Activated T-cell treated with anti-CD3 and anti-CD28 coated beads for 1 hour (primary cell): ENCODE measurements around the gene HTR4.
"Not testable (repeated sequence)": the region's sequence is repeated elsewhere in the genome, so short reads cannot be mapped to it uniquely, and the experiment has no call there.

Experiments
- DNase-seq: peaks from one replicate; pipeline ENCODE4 v3.0.0-alpha.2; 2020; ENCODE audit warnings: low read depth

The HTR4 gene

DNA sequence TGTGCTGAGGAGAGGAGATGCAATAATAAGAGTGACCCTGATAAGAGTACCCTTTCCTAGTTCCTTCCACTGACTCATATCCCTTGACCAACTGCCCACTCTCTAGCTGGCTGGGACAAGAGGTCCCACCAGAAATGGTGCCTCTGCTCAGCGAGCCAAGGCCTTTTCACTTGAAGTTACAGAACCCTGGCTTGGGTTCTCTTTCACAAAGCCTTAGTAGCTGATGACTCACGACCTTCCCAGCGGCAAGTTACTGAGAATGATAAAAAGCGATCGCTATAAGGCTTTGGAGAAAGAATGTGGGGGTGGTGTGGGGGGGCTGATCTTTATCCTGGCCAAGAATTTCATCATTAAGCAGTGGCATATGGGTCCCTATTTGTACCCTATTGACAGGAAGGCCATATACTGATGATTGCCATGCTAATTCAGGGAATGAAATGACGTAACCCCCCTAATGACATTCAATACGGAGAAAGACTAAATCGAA lies 180.3 kb downstream of the HTR4 start:
- DNase-seq, result no peak

DNA sequence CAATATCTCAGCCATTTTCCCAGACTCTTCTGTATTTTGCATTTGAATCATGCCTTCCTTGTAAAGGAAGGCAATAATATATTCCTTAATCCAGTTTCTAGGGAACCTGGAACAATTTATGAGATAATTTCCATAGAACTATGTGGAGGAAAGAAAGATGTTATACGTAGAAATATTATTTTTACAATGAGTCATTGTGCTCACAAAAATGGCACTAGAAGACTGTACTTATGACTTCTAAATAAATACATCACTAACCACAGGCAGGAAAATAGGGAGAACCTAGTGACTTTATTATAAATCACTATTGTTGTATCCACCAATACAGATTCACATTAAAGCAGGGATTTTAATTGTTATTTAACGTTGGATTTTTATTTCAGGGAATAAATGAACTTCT lies 182.9 kb downstream of the HTR4 start:
- DNase-seq, result no peak

DNA sequence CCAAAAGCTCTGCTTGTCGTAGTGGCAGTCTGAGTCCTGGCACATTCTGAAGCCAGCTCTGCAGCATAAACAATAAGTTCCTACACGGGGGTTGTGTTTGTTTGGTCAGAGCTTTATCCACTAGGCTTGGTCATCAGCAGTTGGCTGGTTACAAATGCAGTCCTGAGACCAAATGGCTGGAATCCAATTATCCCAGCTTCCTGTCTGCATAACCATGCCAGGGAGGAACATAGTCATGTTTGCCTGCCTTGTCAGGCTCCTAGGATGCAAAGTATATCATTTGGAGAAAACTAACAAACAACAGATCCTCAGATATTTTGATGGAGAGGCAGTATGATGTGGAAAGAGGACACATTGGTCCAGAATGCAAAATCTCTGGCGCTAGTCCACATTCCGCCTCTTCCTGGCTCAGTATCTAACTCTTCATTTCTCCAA lies 184.8 kb downstream of the HTR4 start:
- no peak for DNase-seq

DNA sequence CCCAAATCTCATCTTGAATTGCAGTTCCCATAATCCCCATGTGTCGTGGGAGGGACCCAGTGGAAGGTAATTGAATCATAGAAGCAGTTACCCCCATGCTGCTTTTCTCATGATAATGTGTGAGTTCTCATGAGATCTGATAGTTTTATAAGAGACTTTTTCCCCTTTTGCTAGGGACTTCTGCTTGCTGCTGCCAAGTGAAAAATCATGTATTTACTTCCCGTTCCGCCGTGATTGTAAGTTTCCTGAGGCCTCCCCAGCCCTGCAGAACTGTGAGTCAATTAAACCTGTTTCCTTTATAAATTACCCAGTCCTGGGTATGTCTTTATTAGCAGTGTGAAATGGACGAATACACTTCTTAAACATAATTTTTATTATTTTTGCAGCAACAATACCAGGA lies 185.6 kb downstream of the HTR4 start:
- DNase-seq, result not testable (repeated sequence)

DNA sequence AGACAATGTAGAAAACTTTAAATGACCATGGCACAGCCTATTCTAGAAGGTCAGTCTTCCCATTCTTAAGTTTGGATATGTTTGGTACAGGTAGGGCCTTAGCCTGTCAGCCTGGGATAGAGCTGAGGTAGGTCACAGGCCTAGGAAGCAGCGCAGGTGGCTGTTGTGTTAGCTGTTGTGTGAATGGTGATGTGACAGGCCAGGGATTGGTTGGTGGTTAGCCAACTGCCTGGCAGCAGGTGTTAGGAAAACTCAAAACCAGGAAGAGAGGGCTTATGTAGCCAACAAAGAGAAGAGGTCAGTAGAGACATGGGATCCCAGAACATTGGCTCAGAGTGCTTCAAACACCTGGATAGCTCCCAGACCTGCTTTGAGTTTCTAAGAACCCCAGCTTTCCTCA lies 186.4 kb downstream of the HTR4 start:
- no peak for DNase-seq

DNA sequence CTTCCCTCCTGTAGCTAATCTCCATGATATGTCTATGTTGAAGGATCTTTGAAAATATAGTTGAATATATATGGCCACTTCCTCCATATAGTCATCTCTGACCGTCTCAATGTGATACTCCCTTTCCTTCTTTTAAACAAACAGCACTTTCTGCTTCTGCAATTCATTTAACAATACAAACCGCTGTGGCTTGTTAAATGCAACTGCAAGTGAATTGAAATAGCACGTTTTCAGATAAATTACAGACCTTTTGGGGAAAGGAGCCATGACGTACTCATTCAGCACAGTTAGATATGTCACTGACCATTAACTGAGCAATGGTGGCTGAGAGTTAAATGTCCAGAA lies 188.1 kb downstream of the HTR4 start:
- DNase-seq, result no peak

DNA sequence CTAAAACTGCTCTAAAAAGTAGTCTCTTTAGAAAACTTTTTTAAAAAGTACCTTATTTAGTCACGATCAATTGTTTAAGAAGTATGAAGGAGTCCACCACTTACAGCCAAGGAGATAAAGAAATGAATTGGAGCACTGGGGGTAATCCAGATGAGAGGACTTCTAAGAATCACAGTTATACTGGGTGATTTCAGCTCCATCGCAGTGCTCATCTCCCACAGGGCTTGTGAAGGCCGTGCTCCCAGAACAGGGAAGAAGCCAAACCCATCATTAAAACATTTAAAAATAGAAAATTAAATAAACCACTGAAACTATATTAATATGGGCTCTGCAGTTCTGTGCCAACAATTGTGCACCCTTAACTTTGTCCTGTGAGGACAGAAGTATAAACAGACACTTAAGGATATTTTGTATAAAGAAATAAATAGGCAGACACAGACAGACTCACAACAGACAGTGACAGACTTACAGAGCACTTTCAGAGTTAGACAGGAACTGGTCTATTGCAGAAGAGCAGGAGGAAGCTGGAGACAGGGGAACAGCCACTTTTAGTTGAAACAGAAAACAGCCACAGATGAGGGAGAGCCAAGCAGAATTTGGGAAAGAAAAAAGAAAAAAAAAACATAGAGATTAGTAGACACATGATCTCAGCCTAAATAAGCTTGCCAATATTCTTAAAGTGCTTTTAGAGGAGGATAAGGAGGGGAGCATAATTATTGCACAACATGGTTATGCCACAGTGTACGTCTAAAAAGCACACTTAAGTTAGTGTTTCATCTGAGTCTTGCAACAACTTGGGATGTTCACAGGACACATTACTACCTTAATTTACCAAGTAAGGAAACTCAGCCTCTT lies 188.7 kb downstream of the HTR4 start:
- no peak for DNase-seq

DNA sequence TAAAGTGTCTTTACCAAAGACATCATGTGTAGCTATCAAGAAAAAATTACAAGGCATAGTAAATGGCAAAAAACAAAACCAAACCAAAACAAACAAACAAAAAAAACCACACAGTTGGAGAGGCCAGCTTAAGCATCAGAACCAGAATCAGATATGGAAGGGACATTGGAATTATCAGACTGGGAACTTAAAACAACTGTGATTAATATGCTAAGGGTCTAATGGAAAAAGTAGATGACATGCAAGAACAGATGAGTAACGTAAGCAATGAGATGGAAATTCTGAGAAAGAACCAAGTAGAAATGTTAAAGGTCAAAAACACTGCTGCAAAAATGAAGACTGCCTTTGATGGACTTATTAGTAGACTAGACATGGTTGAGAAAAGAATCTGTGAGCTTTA lies 194.7 kb downstream of the HTR4 start:
- DNase-seq, result no peak

DNA sequence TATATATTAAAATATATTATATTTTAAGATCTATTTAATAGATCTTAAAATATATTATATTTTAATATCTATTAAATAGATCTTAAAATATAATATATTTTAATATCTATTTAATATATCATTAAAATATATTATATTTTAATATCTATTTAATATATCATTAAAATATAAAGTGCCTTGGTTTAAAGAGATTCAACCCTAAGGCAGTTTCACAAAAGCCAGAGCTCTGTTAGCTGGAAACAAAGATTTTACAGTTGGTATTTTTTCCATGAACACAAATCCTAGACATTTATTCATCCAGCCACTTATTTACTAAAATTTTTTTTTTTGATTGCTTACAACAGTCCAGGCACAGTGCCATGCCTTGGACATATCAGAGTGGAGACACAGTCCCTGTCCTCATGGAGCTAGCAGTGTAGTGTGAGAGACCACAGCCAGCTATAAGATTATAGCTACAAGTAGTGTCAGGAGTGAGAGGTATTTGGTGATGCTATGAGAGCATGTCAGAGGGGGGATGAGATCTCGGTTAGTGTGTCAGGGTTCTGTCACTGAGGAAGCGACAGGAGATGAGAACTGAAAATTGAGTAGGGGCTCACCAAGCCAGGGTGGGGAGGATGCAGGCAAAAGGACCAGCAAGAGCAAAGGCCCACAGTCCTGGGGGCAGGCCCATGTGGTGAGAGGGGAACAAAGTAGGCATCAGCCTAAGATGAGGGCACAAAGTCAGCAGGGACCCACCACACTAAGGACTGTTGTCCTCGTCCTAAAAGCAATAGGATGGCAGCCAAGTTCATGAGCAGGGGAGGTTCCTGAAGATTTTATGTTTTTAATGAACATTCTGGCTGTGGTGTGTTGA lies 196.1 kb downstream of the HTR4 start:
- no peak for DNase-seq

DNA sequence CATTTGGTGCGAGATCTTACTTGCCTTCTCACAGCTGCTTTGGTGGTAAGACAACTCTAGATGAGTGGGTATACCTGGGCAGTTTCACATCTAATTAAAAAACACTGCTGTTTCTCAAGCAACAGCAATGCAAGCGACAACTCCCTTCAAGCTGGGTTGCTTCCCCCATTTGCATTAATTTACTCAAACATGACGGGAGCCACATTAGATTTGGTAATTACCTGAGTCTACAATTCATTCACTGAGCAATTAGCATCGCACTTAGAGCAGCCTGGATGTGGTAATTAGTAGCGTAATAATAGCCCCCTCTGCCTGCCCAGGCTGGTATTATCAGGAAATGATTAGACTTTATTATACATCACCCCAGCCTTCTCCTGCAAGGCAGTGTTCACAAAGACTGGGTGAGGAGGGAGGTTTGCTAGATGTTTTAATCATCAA lies 197.1 kb downstream of the HTR4 start:
- no peak for DNase-seq

DNA sequence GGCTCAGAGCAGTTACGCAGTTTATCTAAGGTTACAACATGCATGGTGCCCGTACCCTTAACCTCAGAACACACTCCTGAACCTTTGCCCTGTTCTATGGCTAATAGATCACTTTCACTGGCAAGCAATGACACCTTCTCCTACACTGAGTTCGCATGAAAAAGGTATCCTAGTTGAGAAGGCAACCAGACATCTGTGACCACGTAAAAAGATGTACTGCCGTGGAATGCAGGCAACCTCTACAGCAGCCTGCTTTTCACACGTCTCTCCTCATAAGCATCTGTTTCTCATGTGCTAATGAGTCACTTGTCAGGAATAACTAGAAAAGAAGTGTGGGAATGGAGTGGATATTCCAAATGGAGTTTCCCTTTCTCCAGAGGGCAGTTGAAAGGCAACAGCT lies 199.1 kb downstream of the HTR4 start:
- no peak for DNase-seq

DNA sequence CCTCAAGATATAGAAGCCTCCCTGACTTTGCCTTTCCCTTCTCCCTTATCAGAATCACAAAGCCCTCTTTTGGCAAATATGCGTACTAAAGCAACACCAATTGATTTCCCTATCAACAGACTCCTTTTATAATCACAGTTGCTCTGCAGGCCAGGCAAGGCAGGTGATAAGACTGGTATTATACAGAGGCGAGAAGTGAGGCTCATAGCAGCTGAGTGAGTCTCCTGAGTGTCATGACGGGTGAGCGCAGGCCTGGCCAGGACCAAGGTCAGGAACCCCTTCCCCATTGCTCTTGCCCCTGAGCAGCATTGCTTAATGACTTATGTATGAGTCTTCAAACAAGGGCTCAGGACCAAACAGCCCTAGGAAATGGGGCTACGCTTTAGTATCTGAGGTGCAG lies 199.8 kb downstream of the HTR4 start:
- DNase-seq, result no peak

DNA sequence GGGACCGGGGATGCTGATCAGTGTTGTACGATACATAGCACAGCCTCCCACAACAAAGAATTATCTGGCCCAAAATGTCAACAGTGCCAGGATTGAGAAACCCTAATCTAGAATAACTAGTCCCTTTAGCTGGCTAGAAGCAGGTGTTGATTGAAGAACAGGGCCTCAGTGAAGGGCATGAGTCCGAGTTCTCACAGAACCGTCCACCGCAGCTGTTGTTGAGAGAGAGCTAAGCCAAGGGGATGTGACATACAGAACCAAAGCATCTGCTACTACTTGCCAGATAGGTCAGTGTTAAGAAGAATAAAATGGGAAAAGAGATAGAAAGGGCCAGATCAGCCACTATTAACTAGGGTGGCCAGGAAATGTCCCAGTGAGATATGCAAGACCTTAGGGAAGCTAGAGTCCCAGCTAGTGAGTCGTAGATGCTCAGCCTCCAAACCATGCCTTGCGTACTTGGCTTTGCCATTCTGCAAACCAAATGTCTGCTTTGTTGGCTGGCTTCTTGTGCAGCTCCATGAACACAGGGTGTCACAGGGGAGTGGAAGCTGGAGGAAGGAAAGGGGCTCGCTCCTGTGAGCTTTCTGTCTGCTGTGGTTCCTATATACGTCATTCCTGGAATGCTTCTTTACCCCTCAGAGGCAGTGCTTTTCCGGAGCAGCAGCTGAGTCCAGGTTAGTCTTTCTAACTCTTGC lies 201.7 kb downstream of the HTR4 start:
- no peak for DNase-seq

DNA sequence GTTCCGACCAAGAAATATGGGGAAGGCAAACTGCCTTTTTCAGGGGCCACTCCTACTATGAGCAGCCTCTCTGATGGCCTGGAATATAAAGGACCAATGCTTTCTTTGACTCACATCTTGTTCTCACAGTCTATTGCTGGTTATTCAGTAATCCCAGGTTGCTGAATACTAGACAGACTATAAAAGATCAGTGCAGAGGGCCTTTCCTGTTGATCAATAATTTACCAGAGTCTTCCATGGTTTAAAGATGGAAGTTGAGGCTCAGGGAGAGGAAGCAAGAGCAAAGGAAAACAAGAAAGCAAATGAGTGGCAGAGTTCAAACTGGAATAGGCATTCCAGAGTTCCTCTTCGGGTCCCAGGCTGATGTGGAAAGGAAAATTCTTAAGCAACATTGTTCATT lies 207.7 kb downstream of the HTR4 start:
- no peak for DNase-seq

DNA sequence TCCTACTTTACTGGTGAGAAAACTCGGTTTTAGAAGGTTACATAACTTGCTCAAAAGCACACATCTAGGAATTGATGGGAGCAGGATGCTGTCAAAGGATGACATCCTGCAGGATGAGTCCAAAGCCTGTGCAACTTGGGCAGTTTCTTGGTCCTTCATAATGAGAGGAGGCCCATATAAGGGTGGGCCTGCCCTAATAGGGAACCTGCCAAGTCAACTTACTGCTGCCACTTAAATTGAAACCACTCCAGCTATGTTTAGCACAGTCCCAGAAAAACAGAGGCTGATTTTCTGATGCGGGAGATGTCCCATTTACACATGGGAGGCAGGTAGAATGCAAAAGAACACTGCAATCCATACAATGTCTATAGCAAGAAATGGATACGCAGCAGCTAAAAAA lies 208.7 kb downstream of the HTR4 start:
- no peak for DNase-seq

DNA sequence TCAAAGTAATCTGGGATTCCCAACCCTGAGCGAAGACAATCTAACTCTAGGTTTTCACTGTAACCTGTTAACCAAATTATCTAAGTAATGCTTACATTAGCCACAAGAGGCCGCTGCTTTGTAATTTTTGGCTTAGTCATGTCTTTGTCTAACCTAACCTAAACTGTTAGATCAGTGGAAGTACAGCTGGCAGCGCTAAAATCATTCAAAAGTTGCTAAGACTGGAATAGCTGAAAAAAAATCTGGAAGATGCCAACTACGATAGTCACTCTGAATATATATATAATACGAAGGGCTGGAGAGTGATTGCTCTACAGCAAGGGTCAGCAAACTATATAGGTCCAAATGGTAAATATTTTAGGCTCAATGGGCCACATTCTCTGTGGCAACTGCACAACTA lies 210.3 kb downstream of the HTR4 start:
- peak; percentile 24 for DNase-seq

DNA sequence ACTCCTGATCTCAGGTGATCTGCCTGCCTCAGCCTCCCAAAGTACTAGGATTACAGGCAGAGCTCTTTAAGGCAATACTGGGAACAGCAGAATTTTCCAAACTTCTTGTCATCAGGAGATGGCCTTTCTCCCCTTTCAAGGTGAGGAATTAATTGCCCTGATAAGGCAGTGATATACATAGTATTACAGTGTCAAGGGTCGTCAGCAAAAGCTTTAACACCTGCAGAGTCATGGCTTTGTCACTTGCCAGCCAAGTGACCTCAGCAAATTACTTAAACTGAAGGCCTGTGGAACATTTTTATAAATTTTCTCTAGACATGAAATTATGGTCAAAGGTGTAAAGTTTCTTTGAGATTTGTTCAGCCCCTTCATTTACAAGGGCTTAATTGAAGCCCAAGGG lies 211.1 kb downstream of the HTR4 start:
- DNase-seq, result no peak

DNA sequence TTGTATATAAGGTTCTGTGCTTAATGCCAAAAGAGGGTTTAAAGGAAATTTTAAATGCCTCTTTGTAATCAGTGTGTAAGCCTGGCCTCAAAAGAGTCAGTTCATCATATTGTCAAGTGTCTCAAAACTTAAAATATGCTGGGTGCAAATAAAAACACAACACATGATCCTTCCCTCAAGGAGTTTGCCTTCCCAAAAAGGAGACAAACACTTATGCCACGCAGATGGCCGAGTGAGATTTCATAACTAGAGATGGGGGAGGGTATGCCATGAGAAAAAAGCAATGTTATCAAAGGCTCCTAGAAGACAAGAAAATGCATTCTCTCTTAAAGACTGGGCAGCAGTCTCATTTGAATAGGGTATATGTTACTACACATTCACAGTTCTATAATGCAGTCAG lies 215.4 kb downstream of the HTR4 start:
- DNase-seq, result no peak

DNA sequence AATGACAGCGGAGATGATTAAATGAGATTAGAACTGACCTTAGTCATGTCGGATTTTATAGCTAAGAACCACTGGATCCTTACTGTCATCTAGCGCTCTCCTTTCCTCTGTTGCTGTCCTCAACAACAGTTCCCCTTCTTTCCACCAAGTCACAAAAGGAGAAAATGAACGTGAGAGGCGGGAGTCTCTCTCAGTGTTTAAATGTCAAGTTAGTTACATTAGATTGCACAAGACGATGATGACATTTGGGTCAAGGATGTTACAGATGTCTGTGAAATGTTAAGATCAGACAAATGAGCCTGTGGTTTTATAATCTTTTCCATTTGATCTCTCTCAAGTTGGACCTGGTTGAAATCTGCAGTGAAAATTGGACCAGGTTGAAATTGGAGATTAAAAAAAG lies 217.1 kb downstream of the HTR4 start:
- DNase-seq, result no peak

DNA sequence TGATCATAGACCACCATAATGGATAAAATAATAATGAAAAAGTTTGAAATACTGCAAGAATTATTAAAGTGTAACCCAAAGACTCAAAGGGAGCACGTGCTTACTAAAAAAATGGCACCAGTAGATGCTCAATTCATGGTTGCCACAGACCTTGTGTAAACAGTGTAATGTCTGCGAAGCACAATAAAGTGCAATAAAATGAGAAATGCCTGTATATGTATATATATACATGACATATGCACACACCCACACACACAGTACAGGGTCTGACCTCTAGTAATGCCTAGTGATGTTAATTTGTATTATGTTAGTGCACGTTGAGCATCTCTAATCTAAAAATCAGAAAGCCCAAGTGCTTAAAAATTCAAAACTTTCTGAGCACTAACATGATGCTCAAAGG lies 218.3 kb downstream of the HTR4 start:
- no peak for DNase-seq

DNA sequence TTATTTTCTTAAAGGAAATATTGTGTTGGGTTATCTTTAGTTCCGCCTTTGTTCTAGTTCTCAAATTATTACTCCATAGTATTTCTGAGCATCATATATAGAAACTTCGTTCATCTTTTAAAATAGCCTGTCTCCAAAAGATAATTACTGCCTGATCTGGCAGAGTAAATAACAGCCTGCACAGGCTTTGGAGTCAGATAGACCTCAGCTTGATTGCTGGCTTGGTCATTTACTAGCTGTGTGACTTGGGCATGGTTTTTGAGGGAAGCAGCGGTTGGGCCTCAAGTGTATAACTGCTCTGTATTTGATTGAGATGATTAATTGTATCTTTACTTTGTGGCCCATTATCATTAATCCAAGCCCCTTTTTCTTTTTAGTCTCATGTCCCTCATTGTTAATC lies 220.5 kb downstream of the HTR4 start:
- DNase-seq, result no peak
